Measurements from ENCODE around the gene HLA-F.

HLA-F gene

DNA sequence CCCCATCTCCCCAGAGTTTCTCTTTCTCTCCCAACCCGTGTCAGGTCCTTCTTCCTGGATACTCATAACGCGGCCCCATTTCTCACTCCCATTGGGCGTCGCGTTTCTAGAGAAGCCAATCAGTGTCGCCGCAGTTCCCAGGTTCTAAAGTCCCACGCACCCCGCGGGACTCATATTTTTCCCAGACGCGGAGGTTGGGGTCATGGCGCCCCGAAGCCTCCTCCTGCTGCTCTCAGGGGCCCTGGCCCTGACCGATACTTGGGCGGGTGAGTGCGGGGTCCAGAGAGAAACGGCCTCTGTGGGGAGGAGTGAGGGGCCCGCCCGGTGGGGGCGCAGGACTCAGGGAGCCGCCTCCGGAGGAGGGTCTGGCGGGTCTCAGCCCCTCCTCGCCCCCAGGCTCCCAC lies at the start of gene HLA-F:
Gene HLA-F, plus strand, starts transcription at position 173 of the 404 bp plus-strand sequence. Its CDS starts 30 bp downstream, at position 203.
- DNase-seq = peak; percentile 75

DNA sequence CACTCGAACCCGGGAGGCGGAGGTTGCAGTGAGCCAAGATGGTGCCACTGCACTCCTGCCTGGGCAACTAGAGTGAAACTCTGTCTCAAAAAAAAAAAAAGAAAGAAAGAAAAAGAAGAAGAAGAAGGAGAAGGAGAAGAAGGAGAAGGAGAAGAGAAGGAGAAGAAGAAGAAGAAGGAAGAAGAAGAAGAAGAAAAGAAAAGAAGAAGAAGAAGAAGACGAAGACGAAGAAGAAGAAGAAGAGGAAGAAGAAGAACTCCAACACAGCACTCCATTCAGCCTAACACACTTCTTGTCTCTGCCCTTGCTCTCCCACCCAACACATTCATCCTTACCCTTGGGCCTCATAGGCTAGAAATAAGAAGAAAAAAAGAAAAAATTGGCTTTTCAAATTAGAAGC lies 49.2 kb upstream of the HLA-F start:
- no peak for DNase-seq

DNA sequence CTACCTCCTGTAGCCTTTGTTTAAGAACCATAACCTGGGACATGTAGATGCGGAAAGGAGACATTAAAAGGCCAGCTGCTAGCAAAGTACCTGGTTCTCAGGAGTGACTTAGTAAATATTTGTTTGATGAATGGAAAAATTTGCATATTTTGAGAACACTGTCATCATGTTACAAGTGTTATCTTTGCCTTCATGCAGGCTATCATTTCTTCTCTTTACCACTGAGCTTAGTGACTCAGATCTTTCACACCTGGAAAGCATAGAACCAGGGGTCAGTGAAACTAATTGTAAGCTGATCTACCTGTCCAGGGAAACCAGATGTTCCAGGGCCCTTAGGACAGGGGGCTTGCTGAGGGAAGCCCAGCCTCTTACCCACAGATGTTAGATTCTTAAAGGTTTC lies 47.7 kb upstream of the HLA-F start:
- no peak for DNase-seq

DNA sequence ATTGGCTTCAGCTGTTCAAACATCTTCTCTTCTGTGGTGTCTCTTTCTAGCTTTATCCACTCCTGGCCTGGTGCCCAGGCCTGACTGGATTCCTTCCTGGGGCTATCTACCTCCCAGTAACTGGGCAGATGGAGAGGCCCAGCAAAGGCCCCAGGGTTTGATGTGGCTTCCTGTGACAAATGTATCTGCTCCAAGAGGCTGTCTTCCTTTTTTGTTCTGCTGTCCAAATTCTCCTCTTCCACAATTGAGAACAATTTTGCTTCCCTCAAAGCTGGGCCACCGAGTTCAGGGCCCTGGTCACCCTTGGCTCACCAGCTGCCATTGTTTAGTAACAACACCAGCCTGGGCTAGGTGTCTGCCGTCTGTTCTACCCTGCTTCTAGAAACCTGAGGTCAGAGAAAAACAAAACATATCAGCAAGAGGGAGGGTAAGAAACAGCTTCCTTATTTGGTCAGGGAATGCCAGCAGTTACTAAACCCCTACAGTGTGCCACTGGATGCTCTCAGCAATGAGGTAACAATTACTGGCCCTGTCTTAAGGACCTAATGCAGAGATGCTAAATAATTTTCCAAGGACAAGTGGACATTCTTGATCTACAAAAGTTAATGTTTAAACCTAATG lies 46.1 kb upstream of the HLA-F start:
- no peak for DNase-seq

DNA sequence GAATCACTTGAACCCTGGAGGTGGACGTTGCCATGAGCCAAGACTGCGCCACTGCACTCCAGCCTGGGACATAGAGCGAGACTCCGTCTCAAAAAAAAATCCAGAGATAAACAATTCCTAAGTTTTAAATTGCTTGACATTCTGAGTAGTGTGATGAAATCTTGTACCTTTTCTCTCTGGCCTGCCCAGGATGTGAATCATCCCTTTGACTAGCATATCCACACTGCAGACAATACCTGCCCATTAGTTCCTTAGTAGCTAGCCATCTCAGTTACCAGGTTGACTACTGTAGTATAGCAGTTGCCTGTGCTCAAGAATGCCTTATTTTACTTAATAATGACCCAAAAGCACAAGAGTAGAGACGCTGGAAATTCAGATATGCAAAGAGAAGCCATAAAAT lies 45.1 kb upstream of the HLA-F start:
- no peak for DNase-seq

DNA sequence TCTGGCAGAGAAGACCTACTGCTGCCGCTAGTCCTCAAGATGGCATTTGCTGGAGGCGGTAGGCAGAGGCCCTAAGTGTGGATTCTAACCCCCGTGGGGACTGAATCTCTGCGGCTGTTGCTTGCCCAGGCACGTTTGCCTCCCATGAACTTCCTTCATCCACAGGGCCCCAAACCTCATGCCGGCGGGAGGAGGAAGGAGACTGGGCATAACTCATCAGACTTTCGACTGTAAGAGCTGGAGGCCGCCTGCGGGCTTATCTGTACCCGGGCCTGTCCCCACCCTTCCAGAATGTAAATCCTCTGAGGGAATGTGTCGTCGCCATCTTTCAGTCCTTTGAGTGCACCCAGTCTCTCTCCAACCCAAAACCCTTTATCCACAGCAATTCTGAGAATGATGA lies 43.3 kb upstream of the HLA-F start:
- DNase-seq = no peak

DNA sequence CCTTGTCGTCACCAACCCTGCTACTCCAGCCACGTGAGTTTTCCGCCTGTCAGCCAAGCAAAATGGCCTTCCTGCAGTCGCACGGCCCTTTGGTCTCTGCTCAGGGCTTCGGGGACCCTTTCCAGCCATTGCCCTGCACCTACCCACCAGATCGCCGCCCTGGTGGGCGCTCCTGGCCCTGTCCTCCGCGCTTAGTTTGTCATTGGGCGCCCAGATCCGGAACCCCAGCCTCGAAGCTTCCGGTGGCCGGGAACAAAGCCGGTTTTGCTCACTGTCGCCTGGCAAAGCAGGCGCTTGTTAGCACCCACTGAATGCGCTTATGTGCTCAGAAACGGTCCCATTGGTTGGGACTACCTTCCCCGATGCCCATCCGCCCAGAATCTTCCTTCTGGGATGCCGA lies 42.8 kb upstream of the HLA-F start:
- DNase-seq = no peak

DNA sequence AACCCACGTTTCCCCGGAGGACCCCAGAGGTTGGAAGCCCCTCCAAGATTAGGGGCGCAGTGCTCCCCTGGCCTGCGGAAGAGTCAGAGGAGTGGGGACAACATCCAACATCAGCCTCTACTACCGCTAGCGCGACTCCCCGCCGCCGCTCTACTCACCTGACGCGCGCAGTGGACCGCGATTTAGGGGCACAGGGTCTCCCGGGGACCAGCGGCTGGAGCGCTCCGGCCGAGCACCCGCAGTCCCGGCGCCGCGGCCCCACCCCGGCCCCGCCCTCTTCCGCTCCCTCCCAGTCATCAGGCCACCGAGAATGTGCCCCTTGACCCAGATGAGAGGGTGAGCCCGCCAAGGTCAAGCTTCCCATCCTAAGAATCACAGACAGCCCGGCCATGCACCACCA lies 42.3 kb upstream of the HLA-F start, which contains the start of gene ZFP57:
Gene ZFP57, minus strand, starts transcription at position 249 of the 400 bp plus-strand sequence. CDS start 4,149 bp downstream, outside the sequence.
- no peak for DNase-seq

DNA sequence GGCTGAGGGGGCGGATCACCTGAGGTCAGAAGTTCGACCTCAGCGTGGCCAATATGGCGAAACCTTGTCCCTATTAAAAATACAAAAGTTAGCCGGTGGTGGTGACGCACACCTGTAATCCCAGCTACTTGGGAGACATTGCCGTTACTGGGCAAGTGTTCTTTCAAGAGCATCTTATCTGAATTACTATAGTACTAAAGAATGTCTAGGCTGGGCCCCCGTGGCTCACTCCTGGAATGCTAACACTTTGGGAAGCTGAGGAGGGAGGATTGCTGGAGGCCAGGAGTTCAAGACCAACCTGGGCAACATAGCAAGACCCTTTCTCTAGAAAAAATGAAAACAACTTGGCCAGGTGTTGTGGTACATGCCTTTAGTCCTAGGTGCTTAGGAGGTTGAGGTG lies 41.4 kb upstream of the HLA-F start:
- DNase-seq = no peak

DNA sequence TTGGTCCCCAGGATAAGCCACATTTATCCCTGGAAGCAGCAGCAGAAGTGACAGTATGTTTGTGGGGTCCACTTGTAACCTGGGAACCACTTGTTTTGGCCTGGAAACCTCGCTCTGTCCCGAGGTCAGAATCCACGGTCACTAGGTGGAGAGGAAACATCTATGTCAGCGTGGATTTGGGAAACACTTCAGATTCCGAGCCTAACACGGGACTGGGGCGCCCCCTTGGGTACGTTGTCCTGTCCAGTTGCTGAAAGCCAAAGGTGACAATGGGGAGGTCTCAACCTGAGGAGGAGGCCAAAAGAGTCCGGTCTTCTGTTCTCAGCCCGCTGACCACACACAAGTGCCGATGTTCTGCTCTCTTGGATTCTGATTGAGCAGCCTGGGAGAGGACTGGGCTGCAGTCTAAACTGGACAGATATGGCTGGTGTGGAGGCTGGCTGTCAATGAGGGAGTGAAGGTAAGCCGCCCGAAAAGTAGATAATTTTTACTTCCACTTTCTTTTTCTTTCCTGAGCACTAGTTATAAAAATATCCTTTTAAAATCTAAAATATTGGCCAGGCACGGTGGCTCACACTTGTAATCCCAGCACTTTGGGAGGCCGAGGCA lies 37.4 kb upstream of the HLA-F start:
- no peak for DNase-seq

DNA sequence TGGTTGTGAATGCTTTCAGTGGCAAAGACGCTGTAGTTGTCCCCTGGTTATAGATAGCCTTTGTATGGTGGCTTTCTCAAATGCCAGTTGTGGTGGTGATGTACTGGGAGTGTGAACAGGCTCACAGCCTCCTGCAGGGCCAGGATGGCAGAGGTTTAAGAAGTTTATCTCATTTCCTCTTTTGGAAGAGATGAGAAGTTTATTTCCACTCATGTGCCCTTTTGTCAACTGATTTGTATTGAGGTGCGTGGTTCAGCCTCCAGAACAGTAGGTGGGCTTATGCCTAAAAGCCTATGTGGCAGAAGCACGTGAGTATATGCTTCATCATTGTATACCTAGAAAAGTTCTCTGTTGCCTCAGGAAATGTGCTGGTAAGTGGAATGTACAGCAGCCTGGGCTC lies 28.6 kb upstream of the HLA-F start:
- DNase-seq = no peak

DNA sequence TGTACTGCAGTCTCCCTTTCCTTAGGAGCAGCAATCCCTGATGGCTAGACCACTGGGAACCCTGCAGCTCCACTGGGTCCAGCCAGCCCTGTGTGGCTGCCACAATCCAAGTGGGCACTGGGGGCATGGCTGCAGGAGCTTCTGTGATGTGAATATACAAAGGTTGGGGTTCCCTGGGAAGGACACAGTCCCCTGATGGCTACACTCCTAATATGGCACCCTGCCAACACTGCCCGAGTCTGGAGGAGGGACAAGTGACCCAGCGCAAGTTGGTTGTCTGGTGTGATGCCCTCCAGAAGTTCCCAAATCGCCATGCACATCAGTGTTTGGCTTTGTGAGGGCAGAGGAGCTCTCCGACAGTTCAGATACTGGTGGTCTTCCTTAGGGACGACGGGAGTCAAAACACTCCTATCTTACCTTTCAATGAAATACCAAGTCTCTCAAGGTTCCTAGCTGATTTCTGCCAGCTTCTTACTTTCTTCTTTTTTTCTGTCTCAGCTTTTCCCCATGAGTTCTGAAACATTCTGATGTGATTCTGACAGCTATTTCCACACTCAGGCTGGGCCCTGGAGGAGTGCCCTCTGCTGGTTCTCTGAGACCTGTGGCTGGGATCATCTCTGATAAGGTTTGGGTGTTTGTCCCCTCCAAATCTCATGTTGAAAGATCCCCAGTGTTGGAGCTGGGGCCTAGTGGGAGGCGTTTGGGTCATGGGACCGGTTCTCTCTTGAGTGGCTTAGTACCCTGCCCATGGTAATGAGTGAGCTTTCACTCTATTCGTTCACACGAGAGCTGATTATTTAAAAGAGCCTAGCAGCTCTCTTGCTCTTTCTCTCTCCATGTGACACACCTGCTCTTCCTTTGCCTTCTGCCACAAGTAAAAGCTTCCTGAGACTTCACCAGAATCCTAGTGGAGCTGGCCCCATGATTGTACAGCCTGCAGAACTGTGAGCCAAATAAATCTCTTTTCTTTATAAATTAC lies 26.8 kb upstream of the HLA-F start:
- no peak for DNase-seq

DNA sequence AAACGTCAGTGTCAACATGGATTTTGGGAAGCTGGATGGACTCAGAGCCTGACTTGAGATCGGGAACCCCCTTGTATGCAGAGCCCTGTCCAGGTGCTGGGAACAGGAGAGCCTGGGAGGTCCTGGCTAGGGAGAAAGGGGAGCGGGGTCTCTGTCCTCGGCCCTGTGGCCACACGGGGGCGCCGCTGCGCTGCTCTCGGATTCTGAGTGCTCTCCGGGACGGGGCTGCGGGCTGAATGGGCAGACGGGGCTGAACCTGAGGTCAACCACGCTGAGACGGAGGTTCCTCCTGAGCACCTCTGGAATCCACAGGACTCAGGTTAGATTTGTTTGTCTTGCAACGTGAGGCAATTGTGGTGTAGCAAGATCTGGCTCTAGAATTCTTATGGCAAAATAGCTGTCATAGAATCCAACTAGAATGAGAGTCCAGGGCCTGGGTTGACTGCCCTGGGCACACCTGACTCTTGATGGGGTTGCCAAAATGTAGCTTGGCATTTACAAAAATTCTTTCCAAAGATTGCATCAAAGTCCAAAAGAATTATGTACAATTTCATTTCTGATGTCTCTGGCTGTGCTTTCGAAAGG lies 20.6 kb upstream of the HLA-F start:
- peak; percentile 81 for DNase-seq

DNA sequence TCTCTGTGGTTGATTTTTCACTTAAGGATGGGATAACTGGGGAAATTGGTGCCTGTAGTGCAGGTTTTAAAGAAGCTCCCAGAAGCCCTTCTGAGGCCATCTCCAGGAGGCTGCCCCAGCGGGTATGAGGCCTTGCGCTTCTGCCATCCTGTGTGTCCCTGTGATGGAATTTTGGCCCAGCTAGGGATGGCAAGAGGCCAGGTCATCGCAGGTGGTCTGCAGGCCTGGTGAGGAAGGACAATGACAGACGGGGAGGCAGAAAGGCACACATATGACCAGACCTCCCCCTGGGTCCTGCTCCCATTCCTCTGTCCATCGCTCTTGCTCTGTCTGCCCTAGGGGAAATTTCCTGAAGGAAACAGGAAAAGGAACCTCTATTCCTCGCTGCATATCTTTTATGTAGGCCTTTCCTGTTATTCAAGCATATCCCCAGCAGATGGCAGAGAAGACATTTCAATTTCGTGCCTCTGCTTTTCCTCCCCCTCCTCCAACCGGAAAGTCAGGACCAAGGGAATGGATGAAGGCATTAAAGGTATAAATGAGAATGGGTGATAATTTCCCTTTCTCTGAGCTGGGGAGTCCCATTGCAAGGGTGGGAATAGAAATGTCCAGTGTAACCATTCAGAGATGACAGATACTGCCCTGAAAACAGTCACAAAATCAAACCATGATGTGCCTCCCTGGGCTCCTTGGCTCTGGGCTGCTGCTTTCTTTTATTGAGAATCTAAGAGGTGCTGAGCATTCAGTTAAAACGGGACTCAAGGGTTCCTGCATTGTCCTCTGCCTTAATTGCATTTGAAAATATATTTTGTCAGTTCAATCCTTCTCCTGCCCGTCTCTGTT lies 17.6 kb upstream of the HLA-F start:
- DNase-seq = no peak

DNA sequence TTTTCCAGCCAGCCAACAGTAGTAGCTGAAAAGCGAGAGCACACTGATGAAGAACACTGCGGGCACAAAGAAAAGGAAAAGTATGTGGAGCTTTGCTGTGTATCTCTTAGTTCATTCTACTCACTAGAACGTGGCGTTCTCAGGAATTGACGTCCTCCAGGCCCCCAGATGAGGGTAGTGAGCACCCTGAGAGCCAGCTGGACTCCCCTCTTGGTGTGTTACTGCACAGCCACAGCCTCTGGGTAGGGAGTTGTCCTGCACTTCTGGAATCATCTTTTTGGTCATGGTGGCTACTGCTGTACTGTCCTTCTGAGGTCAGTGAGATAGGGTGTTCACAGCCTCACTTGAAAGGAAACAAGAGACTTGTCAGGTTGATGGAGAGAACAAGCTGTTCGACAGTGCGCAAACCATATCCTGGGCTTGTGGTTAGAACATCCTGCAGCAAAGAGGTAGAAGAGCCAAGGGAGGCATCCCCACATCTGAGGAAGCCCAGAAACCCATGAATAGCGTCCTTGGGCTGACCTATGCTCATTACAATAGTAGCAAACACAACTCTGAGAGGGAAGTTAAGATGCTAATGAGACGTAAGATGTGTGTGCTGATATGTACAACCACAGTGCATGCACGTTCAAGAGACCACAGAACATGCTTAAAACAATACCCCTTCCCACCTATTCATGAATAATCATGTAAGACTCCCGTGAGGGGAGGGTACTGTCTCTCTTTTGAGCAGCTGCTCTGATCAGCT lies 14.6 kb upstream of the HLA-F start:
- no peak for DNase-seq

DNA sequence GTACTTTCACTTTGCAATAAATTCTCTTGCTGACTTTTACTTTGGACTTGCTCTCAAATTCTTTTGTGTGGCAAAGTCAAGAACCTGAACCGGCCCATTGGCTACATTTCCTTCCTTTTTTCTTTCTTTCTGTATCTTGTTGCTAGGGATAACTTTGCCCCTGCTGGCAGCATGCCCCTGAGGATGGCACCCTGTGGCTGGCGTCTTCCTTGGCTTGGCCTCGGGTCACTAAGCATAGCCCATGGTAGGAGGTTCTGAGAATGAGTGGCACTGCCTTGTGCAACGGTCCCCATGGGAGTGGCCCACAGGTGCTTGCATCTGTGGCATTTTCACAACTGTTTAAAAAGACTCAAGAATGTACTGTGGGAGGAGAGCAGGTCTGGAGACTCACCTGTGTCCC lies 14.0 kb upstream of the HLA-F start:
- DNase-seq = no peak

DNA sequence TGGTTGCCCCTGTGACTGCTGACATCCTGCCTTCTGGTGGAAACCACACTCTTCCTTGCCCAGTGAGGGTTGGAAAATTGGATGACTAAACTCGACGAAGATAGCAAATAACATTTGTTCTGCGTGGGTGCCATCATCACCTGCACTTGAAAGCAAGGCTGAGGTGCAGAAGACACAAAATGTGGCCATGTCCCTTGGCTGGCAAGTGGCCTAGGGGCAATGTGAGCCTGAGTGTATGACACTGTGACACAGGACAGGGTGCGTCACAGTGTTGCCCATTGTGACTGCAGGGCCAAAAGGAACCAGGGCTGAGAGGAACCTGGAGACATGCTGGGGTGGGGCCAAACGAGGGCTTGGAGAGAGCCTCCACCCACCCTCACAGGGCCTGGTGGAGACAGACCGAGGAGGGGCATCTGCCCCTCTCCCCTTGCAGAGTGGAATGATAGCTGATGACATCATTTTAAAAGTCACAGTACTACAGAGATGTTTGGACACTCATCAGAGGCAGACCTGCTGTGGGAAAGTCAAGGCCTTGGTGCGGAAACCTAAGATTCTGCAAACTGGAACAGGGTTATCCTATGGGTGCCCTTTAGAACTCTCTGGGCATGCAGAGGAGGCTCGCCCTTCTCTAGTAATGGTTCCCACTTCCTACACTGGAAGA lies 12.8 kb upstream of the HLA-F start:
- no peak for DNase-seq

DNA sequence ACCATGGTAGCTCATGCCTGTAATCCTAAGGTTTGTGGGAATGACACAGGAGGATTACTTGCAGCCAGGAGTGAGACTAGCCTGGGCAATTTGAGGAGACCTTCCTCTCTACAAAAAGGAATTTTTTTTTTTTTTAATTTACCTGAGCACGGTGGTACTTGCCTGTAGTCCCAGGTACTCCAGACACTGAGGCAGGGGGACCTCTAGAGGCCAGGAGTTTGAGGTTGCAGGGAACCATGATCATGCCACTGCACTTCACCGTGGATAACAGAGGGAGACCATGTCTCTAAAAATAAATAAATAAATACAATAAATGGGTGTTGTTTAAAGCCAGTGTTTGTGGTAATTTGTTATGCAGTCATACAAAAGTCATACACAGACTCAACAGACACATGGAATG lies 2.4 kb upstream of the HLA-F start:
- DNase-seq = no peak

DNA sequence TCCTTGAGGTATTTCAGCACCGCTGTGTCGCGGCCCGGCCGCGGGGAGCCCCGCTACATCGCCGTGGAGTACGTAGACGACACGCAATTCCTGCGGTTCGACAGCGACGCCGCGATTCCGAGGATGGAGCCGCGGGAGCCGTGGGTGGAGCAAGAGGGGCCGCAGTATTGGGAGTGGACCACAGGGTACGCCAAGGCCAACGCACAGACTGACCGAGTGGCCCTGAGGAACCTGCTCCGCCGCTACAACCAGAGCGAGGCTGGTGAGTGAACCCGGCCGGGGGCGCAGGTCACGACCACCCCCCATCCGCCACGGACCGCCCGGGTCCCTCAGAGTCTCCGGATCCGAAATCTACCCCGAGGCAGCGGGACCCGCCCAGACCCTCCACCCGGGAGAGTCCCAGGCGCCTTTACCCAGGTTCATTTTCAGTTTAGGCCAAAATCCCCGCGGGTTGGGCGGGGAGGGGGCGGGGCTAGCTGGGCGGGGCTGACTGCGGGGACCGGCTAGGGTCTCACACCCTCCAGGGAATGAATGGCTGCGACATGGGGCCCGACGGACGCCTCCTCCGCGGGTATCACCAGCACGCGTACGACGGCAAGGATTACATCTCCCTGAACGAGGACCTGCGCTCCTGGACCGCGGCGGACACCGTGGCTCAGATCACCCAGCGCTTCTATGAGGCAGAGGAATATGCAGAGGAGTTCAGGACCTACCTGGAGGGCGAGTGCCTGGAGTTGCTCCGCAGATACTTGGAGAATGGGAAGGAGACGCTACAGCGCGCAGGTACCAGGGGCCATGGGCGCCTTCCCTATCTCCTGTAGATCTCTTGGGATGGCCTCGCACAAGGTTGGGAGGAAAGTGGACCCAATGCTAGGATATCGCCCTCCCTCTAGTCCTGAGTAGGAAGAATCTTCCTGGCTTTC lies 693 bp downstream of the HLA-F start:
- peak; percentile 71 for DNase-seq
